ENCODE results near the gene TRAF1.

DNA sequence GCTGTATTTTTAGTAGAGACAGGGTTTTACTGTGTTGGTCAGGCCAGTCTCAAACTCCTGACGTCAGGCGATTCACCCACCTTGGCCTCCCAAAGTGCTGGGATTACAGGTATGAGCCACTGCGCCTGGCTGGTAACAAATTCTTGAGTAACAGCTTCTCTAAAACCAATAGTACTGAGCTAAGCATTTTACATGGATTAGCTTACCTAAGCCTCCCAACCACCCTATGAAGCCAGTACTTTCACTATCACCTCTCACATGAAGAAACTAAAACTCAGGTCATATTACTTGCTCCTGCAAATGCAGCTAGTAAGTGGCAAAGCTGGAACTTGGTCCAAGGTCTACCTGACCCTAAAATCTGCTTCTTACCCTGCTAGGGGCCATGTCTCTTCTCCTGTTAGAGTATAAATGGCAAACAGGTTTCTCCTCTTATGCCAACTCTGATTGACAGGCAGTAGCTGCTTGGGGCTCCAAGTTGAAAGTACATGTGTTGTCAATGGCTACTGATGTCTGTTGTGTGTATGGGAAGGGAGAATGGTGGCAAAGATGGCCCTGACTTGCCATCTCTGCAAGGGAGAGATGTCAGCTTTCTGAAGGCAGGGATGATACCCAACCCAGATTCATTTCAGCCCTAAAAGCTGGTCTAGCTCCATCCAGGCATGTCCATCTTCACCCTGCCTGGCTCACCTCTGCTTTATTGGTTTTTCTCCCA lies 53.6 kb downstream of the TRAF1 start:
- TF ChIP-seq EZH2 (IDR thresholded peaks at IDR 0.05; ENCODE audit: low read length, missing control alignments): no peak
- TF ChIP-seq, protein P1, sequence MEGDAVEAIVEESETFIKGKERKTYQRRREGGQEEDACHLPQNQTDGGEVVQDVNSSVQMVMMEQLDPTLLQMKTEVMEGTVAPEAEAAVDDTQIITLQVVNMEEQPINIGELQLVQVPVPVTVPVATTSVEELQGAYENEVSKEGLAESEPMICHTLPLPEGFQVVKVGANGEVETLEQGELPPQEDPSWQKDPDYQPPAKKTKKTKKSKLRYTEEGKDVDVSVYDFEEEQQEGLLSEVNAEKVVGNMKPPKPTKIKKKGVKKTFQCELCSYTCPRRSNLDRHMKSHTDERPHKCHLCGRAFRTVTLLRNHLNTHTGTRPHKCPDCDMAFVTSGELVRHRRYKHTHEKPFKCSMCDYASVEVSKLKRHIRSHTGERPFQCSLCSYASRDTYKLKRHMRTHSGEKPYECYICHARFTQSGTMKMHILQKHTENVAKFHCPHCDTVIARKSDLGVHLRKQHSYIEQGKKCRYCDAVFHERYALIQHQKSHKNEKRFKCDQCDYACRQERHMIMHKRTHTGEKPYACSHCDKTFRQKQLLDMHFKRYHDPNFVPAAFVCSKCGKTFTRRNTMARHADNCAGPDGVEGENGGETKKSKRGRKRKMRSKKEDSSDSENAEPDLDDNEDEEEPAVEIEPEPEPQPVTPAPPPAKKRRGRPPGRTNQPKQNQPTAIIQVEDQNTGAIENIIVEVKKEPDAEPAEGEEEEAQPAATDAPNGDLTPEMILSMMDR (conservative IDR thresholded peaks at IDR 0.05 in 1 of 2, IDR thresholded peaks at IDR 0.05 in 1 of 2; ENCODE audit: low read depth in 1 of 2, low read length in 2 of 2): no peak
